ENCODE measurements around the gene TMEM147.

Gene TMEM147

GRCh38 chr19:35519291-35519690 lies 26.1 kb upstream of the TMEM147 start:
- DNase-seq (ENCODE audit: low read depth in 1 of 2, low spot score in 1 of 2): no peak

- no peak for DNase-seq (ENCODE audit: low read depth in 1 of 2, low spot score in 1 of 2)
These were observed 24.2 kb upstream of the TMEM147 start for GRCh38 chr19:35521124-35521743.

DNA sequence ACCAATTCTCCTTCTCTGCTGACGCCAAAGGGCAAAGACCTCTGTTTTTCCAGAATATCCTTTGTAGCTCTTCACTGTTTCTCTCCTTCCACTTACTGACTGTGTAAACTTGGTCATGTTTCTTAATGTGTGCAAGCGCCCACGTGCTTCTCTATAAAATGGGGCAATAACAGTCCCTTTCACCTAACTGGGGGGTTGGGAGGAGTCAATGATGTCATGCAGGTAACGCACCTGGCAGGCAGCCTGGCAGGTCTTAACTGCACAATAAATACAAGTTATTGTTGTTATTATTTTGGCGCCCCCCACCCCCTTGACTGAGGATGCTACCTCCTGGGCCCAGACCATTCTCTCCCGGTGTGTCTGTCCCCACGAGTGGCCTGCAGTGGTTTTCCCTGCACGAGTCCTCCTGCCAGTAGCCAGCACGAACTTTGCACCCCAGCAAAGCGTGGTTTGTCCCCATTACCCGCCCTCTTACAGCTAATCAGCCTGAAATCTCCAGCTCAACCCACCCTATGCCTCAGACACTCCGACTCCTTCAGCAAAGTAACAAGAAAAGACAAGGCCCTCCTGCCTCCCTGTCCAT lies 22.6 kb upstream of the TMEM147 start:
- no peak for DNase-seq (ENCODE audit: low read depth in 1 of 2, low spot score in 1 of 2)

DNA sequence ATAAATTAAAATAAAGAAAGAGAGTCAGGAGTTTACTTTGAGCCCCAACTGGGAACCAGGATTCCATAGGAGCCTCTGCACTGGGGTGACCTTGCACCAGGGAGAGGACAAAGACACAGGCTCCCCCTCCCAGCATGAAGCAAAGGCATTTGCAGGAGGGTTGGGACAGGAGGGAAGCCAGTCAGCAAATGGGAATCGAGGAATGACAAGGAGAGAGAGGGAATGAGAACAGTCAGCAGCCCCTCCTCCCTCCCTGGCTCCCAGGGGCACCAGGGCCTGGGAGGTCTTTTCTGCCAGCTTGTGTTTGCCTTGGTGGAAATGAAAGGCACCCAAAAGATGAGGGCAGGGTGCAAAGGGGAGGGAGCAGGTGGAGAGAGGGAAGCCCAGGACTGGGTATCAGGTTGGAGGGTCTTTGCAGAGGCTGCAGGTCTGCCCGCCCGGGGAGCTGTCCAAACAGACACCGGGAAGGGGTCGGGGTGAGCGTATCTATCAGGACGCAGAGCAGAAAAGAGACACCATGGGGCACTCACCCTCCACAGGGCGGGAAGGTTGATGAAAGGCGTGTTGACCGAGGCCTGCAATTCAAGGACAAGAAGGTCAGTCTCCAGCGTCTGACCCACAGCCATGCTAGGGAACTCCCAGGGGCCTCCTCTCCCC lies 21.1 kb upstream of the TMEM147 start:
- no peak for DNase-seq (ENCODE audit: low read depth in 1 of 2, low spot score in 1 of 2)

DNA sequence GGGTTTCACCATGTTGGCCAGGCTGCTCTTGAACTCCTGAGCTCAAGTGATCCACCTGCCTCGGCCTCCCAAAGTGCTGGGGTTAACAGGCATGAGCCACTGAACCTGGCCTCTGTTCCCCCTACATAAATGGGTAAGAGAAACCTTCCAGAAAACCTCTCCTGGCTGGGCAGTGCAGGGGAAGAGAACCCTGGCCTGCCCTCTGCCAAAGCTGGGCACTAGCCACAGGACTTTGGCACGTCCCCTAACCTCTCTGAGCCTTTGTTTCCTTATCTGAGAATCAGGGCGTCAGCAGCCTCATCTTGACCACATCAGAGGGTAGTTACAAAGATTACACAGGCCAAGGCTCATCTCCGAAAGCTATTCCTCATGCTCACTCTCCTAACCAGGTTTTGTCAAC lies 19.6 kb upstream of the TMEM147 start:
- no peak for DNase-seq (ENCODE audit: low read depth in 1 of 2, low spot score in 1 of 2)

- DNase-seq (ENCODE audit: low read depth in 1 of 2, low spot score in 1 of 2): no peak
These were observed 17.0 kb upstream of the TMEM147 start, which contains the start of gene SBSN for GRCh38 chr19:35528218-35529038. SBSN (minus strand) TSS chr19:35528311; CDS start chr19:35528281, 30 bp downstream.

DNA sequence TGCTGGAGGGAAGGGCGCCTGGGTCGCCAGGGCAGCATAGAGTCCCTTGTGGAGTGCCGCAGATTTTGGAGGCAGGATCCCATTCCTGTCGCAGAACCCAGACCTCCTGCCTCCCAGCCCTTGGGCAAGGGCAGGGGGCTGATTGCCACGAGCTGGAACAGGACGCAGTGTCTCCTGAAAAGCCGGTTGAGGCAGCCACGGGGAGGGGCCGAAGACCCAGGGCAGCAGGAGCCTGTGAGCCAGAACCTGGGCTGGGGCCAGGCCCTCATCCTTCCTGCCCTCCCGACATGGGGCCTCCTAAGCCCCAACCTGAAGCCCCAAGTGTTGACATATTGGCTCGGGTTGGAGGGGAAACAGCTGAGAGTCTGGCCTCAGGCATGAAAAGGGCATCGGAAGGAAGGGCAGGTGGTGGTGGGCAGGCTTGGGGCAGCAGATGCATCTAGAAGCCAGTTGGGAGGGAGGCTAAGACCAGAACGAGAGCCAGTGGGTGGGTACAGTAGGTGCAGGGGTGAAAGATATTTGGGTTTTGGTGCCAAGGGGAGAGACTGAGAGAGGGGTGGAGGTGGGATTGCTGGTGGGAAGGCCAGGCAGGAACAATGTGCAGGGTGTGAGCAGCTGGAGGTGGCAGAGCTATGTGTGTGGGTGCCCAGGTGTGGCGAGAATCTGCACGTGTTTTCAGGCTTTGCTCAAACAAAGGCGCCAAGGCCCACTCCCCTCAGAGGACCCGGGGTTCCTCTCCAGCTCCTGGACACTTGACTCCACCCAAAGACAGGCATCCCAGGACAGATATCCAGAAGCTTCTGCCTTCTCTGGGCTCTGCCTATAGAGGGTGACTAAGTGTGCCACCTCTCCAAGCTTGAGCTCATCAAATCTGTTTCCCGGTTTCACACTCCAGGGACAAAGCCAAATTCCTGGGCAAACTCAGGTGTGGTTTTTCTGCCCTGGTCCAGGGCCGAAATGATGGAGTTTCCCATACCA lies 15.9 kb upstream of the TMEM147 start:
- DNase-seq (ENCODE audit: low read depth in 1 of 2, low spot score in 1 of 2): no peak

DNA sequence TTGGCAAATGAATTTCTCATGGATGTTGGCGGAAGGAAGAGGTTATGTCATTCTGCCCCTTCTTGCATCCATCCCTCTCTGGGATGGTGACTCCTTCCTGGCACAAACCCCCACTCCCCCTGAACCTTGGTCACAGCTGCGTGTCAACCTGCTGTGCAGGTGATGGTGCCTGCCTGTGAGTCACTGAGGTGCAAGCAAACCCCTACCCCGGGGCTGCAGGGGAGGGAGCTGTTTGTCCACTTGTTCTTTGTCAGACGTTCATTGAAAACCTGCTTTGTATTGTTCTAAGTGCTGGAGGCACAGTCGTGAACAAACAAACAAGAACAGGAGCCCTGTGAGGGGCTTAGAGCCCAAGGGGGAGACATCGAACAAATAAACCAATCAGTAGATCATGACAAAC lies 14.1 kb upstream of the TMEM147 start:
- DNase-seq (ENCODE audit: low read depth in 1 of 2, low spot score in 1 of 2): no peak

DNA sequence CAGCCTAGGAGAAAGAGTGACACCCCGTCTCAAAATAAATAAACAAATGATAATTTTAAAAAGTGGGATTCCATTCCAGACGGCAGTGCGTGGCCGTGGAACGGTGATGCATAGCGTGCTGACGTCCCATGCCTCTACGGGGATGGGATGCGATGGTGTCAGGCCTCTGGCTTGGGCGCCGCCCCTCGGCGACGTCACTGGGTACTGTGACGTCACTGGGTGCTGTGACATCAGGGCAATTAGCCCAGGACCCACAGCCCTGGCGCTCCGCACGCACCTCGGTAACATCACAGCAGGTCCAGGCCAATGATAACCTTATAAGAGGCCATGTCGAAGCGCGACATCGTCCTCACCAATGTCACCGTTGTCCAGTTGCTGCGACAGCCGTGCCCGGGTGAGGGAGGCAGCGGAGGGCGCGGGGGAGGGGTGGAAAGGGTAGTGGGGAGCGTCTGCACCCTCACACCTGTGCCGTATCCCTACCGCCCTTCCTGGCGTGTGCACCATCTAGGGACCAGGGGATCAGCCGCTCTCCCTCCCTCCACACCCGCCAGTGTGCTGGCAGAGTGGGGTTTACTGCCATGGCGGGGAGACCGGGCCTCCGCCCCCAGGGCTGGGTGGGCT lies 12.1 kb upstream of the TMEM147 start, which contains the start of gene GAPDHS:
Gene GAPDHS (plus strand): TSS at position 256 of the 621 bp plus-strand sequence. CDS start 72 bp downstream, at position 328.
- no peak for DNase-seq (ENCODE audit: low read depth in 1 of 2, low spot score in 1 of 2)

DNA sequence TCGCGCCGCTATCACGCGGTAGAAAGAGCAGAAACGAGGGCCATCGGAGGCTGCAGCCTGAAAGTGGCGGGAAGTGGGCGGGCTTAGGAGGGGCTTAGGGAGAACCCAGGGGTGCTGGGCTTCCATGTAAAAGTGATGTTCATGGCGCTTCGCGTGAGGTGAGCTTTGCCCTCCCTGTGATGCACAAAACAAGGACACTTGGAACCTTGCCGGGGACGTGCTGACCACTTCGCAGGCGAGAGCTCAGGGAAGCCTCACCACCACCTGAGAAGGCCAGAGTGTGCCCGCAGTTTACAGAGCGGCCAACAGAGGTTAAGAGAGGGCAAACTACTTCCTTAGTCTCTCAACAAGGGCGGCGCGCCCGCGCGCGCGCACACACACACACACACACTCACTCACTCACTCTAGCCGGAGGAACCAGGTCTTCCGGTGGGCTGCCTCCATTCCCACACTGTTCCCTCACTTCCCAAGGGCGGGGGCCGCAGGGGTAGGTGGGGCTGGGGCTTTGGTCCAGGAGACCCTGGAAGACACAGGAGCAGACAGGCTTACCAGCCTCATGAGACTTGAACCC lies 11.5 kb upstream of the TMEM147 start:
- DNase-seq (ENCODE audit: low read depth in 1 of 2, low spot score in 1 of 2): no peak

DNA sequence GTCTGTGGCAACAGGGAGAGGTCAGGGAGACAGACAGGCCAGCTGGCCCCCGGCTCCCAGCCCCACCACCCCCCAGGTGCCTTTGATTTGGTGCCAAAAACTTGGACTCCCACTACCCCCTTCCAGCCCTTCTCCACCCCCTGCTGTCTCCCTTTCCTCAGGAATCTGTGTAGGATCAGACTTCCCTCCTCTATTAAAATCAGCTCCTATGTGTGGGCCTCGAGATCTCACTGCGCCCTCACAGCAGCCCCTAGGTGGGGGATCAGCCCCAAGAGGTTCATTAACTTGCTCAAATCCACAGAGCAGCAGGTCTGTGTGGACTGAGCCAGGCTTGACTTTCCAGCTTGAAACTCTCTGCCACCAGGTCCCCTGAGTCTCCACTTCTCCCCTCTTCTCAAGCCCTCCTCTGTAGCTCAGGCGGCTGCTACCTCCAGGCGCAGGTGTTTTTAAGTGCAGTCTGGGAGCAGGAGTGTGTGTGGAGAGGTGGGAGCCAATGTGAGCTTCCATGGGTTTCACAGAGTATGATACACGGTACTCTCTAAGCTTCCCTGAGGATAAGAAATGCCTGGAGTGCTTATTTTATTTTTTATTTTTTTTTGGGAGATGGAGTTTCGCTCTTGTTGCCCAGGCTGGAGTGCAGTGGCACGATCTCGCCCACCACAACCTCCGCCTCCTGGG lies 10.5 kb upstream of the TMEM147 start:
- DNase-seq (ENCODE audit: low read depth in 1 of 2, low spot score in 1 of 2): no peak

DNA sequence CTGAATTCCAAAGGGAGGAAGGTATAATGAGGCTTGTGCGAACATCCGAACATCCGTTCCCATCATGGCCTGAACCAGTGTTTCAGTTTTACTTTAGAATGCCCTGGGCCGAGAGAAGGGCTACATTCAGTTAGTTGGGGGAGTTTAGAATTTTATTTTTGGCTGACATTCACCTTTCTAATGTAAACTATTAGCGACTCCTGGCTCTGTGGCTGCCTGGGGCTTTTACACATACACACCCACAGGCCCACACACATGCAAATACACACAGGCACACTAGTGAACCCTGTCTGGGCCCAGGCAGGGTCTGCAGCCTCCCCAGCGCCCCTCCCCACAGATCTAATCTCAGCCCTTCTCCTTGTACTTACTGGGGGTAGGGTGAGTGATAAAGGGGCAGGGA lies 6.1 kb upstream of the TMEM147 start:
- no peak for DNase-seq (ENCODE audit: low read depth in 1 of 2, low spot score in 1 of 2)

- DNase-seq (ENCODE audit: low read depth in 1 of 2, low spot score in 1 of 2): no peak
These were observed 5.6 kb upstream of the TMEM147 start for GRCh38 chr19:35539850-35540249.

DNA sequence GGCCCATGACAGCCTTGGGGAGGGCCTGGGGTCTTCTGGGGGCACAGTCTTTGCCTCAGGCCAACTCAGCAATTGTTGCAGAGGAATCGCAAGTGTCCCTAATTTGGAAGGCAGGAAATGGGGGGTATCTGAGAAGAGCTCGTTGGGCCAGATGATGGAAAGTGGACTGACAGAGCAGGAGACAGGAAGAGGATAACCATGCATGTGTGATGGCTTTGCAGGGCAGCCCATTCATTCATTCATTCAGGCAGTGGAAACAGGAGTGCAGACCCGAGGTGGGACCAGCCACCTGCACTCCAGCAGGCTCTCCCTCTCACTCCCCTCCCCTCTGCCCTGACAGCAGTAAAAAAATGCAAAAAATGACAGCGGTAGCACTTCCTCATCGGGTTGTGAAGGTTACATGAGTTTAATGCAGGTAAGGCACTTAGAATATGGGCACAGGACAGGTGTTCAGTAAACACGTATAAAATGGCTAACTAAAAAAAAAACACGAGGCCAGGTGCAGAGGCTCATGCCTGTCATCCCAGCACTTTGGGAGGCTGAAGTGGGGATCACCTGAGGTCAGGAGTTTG lies 5.0 kb upstream of the TMEM147 start:
- no peak for DNase-seq (ENCODE audit: low read depth in 1 of 2, low spot score in 1 of 2)

DNA sequence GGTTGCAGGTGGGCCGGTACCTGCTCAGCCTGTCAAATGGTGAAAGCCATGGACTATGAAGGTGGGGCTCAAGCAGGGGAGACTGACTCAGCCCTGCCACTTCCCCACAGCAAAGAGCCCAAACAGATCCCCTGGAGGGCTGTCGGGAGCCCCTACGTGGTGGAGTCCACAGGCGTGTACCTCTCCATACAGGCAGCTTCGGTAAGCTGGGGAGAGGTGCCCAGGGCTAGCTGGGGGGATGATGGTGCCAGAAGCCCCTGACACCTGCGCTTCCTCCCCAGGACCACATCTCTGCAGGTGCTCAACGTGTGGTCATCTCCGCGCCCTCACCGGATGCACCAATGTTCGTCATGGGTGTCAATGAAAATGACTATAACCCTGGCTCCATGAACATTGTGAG lies 3.2 kb upstream of the TMEM147 start:
- DNase-seq (ENCODE audit: low read depth in 1 of 2, low spot score in 1 of 2): no peak

DNA sequence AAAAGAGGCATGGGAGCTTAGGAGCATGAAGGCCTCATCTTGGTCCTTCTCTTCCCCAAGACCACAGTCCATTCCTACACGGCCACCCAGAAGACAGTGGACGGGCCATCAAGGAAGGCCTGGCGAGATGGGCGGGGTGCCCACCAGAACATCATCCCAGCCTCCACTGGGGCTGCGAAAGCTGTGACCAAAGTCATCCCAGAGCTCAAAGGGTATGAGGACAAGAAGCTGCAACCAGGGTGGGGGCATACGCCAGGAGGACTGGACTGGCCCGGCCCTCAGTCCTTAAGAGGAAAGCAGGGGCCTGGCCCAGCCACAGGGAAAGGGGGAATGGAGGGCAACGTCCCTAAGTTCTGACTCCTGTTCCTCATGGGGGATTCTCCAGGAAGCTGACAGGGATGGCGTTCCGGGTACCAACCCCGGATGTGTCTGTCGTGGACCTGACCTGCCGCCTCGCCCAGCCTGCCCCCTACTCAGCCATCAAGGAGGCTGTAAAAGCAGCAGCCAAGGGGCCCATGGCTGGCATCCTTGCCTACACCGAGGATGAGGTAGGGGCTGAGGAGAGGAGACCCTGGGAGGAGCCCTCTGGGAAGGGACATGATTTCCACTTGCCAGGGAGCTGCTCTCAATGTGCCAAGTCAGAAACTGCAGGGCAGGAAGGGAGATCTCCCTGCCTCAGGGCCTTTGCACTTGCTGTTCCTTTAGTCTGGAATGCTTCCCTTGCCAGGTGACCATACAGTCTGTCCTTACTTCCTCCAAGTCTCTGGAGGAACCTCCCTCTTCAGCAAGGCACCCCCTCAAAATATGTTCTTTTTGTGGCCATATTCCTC lies 1.9 kb upstream of the TMEM147 start:
- DNase-seq (ENCODE audit: low read depth in 1 of 2, low spot score in 1 of 2): no peak

DNA sequence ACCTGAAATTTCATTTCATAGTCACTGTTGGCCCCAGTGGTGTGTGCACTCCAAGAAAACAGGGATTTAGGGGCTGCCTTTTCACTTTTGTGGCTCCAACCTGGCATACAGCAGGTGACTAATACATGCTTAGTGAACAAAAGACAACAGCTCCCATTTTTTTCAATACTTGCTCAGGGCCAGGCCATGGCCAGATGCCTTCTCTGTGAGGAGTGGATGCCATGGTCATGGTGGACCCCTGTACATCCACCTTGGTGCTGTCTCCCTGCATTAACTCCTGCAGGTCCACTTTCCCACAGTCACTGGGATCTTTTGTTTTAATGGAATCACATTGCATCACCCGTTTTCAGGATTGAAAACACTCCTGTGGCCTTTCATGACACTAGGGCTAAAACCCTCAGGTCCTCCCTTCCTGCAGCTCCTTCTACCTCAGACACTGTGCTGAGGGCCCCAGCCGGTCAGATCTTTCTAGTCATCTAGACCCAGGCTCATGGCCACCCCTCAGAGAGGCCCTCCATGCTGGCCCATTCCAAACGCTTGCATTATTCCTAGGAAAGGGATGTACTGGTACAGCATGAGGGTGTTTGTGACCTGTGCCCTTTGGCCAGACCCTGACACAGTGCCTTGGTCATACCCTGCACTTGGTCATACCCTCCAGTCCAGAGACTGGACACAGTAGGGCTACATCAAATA lies 1.2 kb upstream of the TMEM147 start:
- DNase-seq (ENCODE audit: low read depth in 1 of 2, low spot score in 1 of 2): no peak

Data from stimulated activated CD4-positive, alpha-beta T cell treated with anti-CD3 and anti-CD28 coated beads, Interleukin-15, amount 100 ng/mL, for 1 hour (primary cell).